ENCODE measurements around the gene TCF7L2.

Gene TCF7L2

DNA sequence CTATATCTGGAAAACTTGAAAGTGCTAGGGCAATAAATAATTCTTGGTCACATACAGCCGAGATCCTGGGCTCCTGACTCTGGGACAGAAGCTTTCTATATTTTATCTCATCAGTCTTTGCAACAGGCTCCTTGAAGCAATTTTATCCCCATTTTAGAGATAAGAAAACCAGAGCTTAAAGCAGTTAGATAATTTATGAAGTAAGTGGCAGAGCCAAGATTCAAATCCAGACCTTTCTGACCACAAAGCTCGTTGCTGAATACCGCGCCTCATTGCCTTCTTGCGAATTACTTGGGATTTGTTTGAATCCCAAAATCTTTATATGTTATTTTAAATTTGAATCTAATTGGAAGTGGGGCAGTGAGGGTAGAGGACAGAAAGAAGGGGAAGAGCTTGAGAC is 106.0 kb downstream of the TCF7L2 start:
- peaks cover 15% of the 10 kb centered on the region; the same call in 1 of the 2 replicates for H3K79me2 ChIP-seq (ENCODE audit: insufficient read depth, low read length)
- no peak overlapping the region for H3K27ac ChIP-seq (ENCODE audit: low read depth, low read length, poor library complexity, severe bottlenecking)
- no peaks in the 10 kb centered on the region for H3K9me3 ChIP-seq (ENCODE audit: low read length)
- H3K27me3 ChIP-seq (ENCODE audit: insufficient read depth, low read length), result no peaks in the 10 kb centered on the region
- no peak for TF ChIP-seq EZH2 (IDR thresholded peaks at IDR 0.05; ENCODE audit: borderline replicate concordance, low read length)
- TF ChIP-seq, protein P1, sequence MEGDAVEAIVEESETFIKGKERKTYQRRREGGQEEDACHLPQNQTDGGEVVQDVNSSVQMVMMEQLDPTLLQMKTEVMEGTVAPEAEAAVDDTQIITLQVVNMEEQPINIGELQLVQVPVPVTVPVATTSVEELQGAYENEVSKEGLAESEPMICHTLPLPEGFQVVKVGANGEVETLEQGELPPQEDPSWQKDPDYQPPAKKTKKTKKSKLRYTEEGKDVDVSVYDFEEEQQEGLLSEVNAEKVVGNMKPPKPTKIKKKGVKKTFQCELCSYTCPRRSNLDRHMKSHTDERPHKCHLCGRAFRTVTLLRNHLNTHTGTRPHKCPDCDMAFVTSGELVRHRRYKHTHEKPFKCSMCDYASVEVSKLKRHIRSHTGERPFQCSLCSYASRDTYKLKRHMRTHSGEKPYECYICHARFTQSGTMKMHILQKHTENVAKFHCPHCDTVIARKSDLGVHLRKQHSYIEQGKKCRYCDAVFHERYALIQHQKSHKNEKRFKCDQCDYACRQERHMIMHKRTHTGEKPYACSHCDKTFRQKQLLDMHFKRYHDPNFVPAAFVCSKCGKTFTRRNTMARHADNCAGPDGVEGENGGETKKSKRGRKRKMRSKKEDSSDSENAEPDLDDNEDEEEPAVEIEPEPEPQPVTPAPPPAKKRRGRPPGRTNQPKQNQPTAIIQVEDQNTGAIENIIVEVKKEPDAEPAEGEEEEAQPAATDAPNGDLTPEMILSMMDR (IDR thresholded peaks at IDR 0.05; ENCODE audit: low read length), result no peak
- 0 out of 2 replicates have a peak, but pooled peaks cover 6% of the 10 kb centered on the region for H3K36me3 ChIP-seq (ENCODE audit: insufficient read depth, low read length)
- no peak overlapping the region for H2AFZ ChIP-seq (ENCODE audit: low read length)
- H3F3A ChIP-seq (ENCODE audit: insufficient read depth, low read length), result no peaks in the 10 kb centered on the region
- no peak overlapping the region for H3K4me3 ChIP-seq (ENCODE audit: low read depth, low read length, poor library complexity, severe bottlenecking)
- H3K9ac ChIP-seq (ENCODE audit: low read length), result no peak overlapping the region
- no peaks in the 10 kb centered on the region for H4K20me1 ChIP-seq (ENCODE audit: insufficient read depth, low read length)
- no peak overlapping the region for H3K4me2 ChIP-seq (ENCODE audit: low read length)
- no peaks in the 10 kb centered on the region for H3K9me2 ChIP-seq (ENCODE audit: low read depth, low read length)
- H3K4me1 ChIP-seq (ENCODE audit: insufficient read depth, low read length, severe bottlenecking), result peaks cover 82% of the 10 kb centered on the region

DNA sequence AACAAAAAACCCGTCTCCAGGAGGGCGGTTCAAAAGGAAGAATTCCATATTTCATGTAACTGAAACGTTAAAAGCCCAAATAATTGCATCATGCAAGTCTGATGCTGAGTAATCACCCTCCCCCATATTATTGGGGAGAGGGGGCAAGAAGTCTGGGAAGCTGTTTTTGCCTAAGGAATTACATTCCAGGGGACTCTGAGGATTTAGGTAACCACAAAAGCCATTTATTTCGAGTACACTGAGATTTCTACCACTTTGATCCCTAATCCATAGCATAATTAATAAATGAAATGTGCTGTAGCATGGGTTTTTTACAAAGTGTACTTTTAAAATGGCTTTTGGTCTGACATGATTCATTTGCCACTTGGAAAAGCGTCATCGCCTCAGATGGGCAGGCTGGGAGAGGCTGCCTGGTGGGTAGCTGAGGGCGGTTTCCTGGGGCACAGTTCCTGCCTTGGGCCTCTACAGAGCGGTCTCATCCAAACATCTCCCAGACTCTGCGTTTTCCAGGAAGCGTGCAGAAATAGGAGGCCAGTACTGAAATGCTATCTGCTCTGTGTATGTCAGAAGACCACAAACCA is 106.5 kb downstream of the TCF7L2 start:
- Histone ChIP-seq H3K27ac (ENCODE audit: low read depth, low read length, poor library complexity, severe bottlenecking) (no peak overlapping the region), H2AFZ (ENCODE audit: low read length) (no peak overlapping the region), H3K79me2 (ENCODE audit: insufficient read depth, low read length) (peaks cover 15% of the 10 kb centered on the region; the same call in 1 of the 2 replicates)

DNA sequence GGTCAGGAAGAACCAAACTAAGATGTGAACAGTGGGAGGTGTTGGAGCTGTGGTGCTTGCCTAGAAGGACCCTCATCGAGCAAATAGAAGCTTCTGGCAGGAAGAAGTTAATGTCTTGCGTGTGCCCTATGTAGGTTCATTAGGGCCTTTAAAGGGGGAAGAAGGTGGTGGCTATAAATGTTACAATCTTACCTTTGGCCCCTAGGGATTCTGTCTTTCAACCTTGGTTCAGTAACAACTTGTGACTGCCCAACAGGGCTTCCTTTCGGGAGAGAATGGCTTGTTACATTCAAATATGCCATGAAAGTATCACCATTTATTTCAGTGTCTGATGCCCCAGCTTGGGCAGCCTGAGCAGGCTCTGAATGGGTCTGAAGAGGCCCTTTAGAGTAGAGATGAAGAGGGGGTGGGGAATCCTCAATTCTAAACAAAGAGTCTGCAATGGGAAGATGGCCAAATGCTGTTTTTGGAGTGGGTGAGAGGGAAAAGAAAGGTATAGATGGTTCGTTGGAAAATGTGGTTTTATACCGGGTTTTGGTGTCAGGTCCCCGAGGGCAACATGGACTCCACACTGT is 108.0 kb downstream of the TCF7L2 start:
- no peak overlapping the region for H3K4me2 ChIP-seq (ENCODE audit: low read length)
- peaks cover 15% of the 10 kb centered on the region; the same call in 1 of the 2 replicates for H3K36me3 ChIP-seq (ENCODE audit: insufficient read depth, low read length)
- H3K9ac ChIP-seq (ENCODE audit: low read length), result no peak overlapping the region
- H3F3A ChIP-seq (ENCODE audit: insufficient read depth, low read length), result no peaks in the 10 kb centered on the region
- no peaks in the 10 kb centered on the region for H3K9me2 ChIP-seq (ENCODE audit: low read depth, low read length)
- H3K9me3 ChIP-seq (ENCODE audit: low read length), result no peaks in the 10 kb centered on the region
- H3K79me2 ChIP-seq (ENCODE audit: insufficient read depth, low read length), result peaks cover 15% of the 10 kb centered on the region; the same call in 1 of the 2 replicates
- H3K4me1 ChIP-seq (ENCODE audit: insufficient read depth, low read length, severe bottlenecking), result peaks cover 80% of the 10 kb centered on the region
- no peak overlapping the region for H3K4me3 ChIP-seq (ENCODE audit: low read depth, low read length, poor library complexity, severe bottlenecking)
- TF ChIP-seq, protein P1 (IDR thresholded peaks at IDR 0.05; ENCODE audit: low read length), result no peak
- TF ChIP-seq EZH2 (IDR thresholded peaks at IDR 0.05; ENCODE audit: borderline replicate concordance, low read length), result no peak
- no peaks in the 10 kb centered on the region for H3K27me3 ChIP-seq (ENCODE audit: insufficient read depth, low read length)
- H3K27ac ChIP-seq (ENCODE audit: low read depth, low read length, poor library complexity, severe bottlenecking), result peak overlapping the region; percentile 6
- H4K20me1 ChIP-seq (ENCODE audit: insufficient read depth, low read length), result no peaks in the 10 kb centered on the region
- H2AFZ ChIP-seq (ENCODE audit: low read length), result no peak overlapping the region

More for the DNA sequence above, 106.5 kb downstream of the TCF7L2 start:
- Histone ChIP-seq H4K20me1 (ENCODE audit: insufficient read depth, low read length) (no peaks in the 10 kb centered on the region), H3K36me3 (ENCODE audit: insufficient read depth, low read length) (0 out of 2 replicates have a peak, but pooled peaks cover 6% of the 10 kb centered on the region), H3K4me2 (ENCODE audit: low read length) (no peak overlapping the region), H3K27me3 (ENCODE audit: insufficient read depth, low read length) (no peaks in the 10 kb centered on the region), H3K9me2 (ENCODE audit: low read depth, low read length) (no peaks in the 10 kb centered on the region), H3F3A (ENCODE audit: insufficient read depth, low read length) (no peaks in the 10 kb centered on the region), H3K4me1 (ENCODE audit: insufficient read depth, low read length, severe bottlenecking) (peaks cover 79% of the 10 kb centered on the region), H3K4me3 (ENCODE audit: low read depth, low read length, poor library complexity, severe bottlenecking) (no peak overlapping the region), H3K9me3 (ENCODE audit: low read length) (no peaks in the 10 kb centered on the region), H3K9ac (ENCODE audit: low read length) (no peak overlapping the region)
- TF ChIP-seq, protein P1 (IDR thresholded peaks at IDR 0.05; ENCODE audit: low read length), result no peak
- no peak for TF ChIP-seq EZH2 (IDR thresholded peaks at IDR 0.05; ENCODE audit: borderline replicate concordance, low read length)
